DND-41 (cell line): ENCODE data around the gene ZNRD2.
A peak's percentile ranks its signal among the peaks of the same experiment; 100 is the strongest.

ENCODE experiments used
- ATAC-seq: fragments of 200-7000 bp; cut with Tn5 transposase; 3 replicates; pipeline ENCODE4 v1.9.1; 2021; ENCODE audit warnings: low read depth; ENCODE audit not compliant: insufficient read depth
- DNase-seq: peaks from one replicate; pipeline ENCODE4 v3.0.0-alpha.2; 2020
- H2AFZ ChIP-seq: 2 replicates; pipeline ENCODE4 v1.6.0; 2012; ENCODE audit warnings: low read depth, low read length
- H3K27ac ChIP-seq: 2 replicates; pipeline ENCODE4 v1.5.1; 2012; ENCODE audit warnings: low read length, inconsistent platforms
- H3K27me3 ChIP-seq: fragments of 200-600 bp; sonication (generic); 2 replicates; pipeline ENCODE4 v1.6.0; 2012; ENCODE audit warnings: low read length, mild to moderate bottlenecking, inconsistent platforms; ENCODE audit not compliant: insufficient read depth, poor library complexity
- H3K36me3 ChIP-seq: 2 replicates; pipeline ENCODE4 v1.5.1; 2012; ENCODE audit warnings: low read length, inconsistent platforms; ENCODE audit not compliant: insufficient read depth
- H3K4me1 ChIP-seq: 2 replicates; pipeline ENCODE4 v1.5.1; 2012; ENCODE audit warnings: mild to moderate bottlenecking, low read length; ENCODE audit not compliant: insufficient read depth
- H3K4me2 ChIP-seq: 2 replicates; pipeline ENCODE4 v1.6.0; 2012; ENCODE audit warnings: mild to moderate bottlenecking, moderate library complexity, low read length, inconsistent platforms; ENCODE audit not compliant: insufficient read depth
- H3K4me3 ChIP-seq, 2 experiments: fragments of 200-600 bp in 1 of 2; shearing (Covaris generic) in 1 of 2; 2 replicates each; pipeline ENCODE4 v1.5.1; 2012 to 2016; ENCODE audit warnings: inconsistent platforms in 2 of 2, low read length in 2 of 2, mild to moderate bottlenecking in 2 of 2, low read depth in 1 of 2, moderate library complexity in 1 of 2
- H3K79me2 ChIP-seq: 2 replicates; pipeline ENCODE4 v1.6.0; 2012; ENCODE audit warnings: low read length, inconsistent platforms; ENCODE audit not compliant: insufficient read depth
- H3K9ac ChIP-seq: 2 replicates; pipeline ENCODE4 v1.6.0; 2012; ENCODE audit warnings: low read depth, mild to moderate bottlenecking, inconsistent platforms, low read length, moderate library complexity
- H3K9me3 ChIP-seq: 2 replicates; pipeline ENCODE4 v1.5.1; 2012; ENCODE audit warnings: low read length, moderate library complexity, mild to moderate bottlenecking, inconsistent platforms; ENCODE audit not compliant: insufficient read depth, severe bottlenecking
- H4K20me1 ChIP-seq: 2 replicates; pipeline ENCODE4 v1.6.0; 2012; ENCODE audit warnings: low read length; ENCODE audit not compliant: insufficient read depth
- CTCF ChIP-seq: IDR thresholded peaks from 2 replicates; pipeline ENCODE4 v1.5.1; 2012; ENCODE audit warnings: borderline replicate concordance, low read length, moderate library complexity, mild to moderate bottlenecking; ENCODE audit not compliant: poor library complexity, severe bottlenecking; ENCODE audit errors: extremely low read depth
- EZH2 ChIP-seq: IDR thresholded peaks from 3 replicates; pipeline ENCODE4 v1.6.1; 2012; ENCODE audit warnings: borderline replicate concordance, low read depth, mild to moderate bottlenecking, moderate library complexity, low read length, inconsistent platforms; ENCODE audit not compliant: severe bottlenecking

ZNRD2 gene

GRCh38 chr11:65565624-65566453, 4.4 kb upstream of the ZNRD2 start:
- Histone ChIP-seq H3K9me3 (no peaks in the 10 kb centered on the region), H3K4me1 (peaks cover 25% of the 10 kb centered on the region), H3K4me3 (no peak overlapping the region), H3K27me3 (no peaks in the 10 kb centered on the region), H3K79me2 (peaks cover 37% of the 10 kb centered on the region), H2AFZ (no peak overlapping the region), H4K20me1 (peaks cover 8% of the 10 kb centered on the region), H3K27ac (no peak overlapping the region), H3K9ac (no peak overlapping the region), H3K4me2 (no peak overlapping the region), H3K36me3 (peaks cover 15% of the 10 kb centered on the region)
- TF ChIP-seq CTCF (no peak), EZH2 (no peak)
- ATAC-seq (no peak), DNase-seq (no peak)

- H4K20me1 ChIP-seq = peaks cover 29% of the 10 kb centered on the region
- H3K27ac ChIP-seq = peak overlapping the region; percentile 77
- no peak for TF ChIP-seq EZH2
- no peak for TF ChIP-seq CTCF
- no peaks in the 10 kb centered on the region for H3K27me3 ChIP-seq
- H3K4me2 ChIP-seq = peak overlapping the region; percentile 98
- H2AFZ ChIP-seq = peak overlapping the region; percentile 71
- H3K9ac ChIP-seq = peak overlapping the region; percentile 92
- peaks cover 64% of the 10 kb centered on the region for H3K79me2 ChIP-seq
- peaks cover 56% of the 10 kb centered on the region for H3K4me1 ChIP-seq
- peak overlapping the region; percentile 84 for H3K4me3 ChIP-seq
- DNase-seq (no peak), ATAC-seq (peak; percentile 25)
- no peaks in the 10 kb centered on the region for H3K9me3 ChIP-seq
- peaks cover 27% of the 10 kb centered on the region for H3K36me3 ChIP-seq
Observed at GRCh38 chr11:65569164-65569972, 909 bp upstream of the ZNRD2 start.

GRCh38 chr11:65571420-65571819, 1.1 kb downstream of the ZNRD2 start:
- Histone ChIP-seq H4K20me1 (peaks cover 39% of the 10 kb centered on the region), H3K27me3 (no peaks in the 10 kb centered on the region), H3K79me2 (peaks cover 69% of the 10 kb centered on the region), H3K4me1 (peaks cover 73% of the 10 kb centered on the region), H3K27ac (peak overlapping the region; percentile 77), H3K36me3 (peaks cover 27% of the 10 kb centered on the region), H3K4me3 (peak overlapping the region; percentile 84; a peak in 3 of 4 replicates), H3K9me3 (no peaks in the 10 kb centered on the region), H2AFZ (no peak overlapping the region), H3K9ac (peak overlapping the region; percentile 92), H3K4me2 (peak overlapping the region; percentile 98)
- no peak for TF ChIP-seq EZH2
- no peak for TF ChIP-seq CTCF
- DNase-seq = no peak
- no peak for ATAC-seq
